HepG2 (cell line): ENCODE results near the gene GPR31.

Experiments used
- ATF3 ChIP-seq: sonication (generic); formaldehyde crosslinking; IDR thresholded peaks from 2 replicates; pipeline ENCODE4 v1.4.0; 2020; ENCODE audit warnings: missing genetic modification reagents
- CTCF ChIP-seq: sonication (generic); formaldehyde crosslinking; IDR thresholded peaks from 2 replicates; pipeline ENCODE4 v1.5.0; 2020; ENCODE audit warnings: mild to moderate bottlenecking, missing genetic modification reagents, moderate library complexity
- GATAD2A ChIP-seq: IDR thresholded peaks from 2 replicates; pipeline ENCODE4 v1.6.1; 2016
- JUNB ChIP-seq: sonication (generic); formaldehyde crosslinking; IDR thresholded peaks from 2 replicates; pipeline ENCODE4 v1.8.0; 2022; ENCODE audit warnings: missing genetic modification reagents, mild to moderate bottlenecking, borderline replicate concordance
- KDM1A ChIP-seq: IDR thresholded peaks from 2 replicates; pipeline ENCODE4 v1.6.1; 2016; ENCODE audit warnings: missing compliant biosample characterization
- MYC ChIP-seq: sonication (generic); formaldehyde crosslinking; IDR thresholded peaks from 2 replicates; pipeline ENCODE4 v1.9.0; 2021; ENCODE audit warnings: missing genetic modification reagents, borderline replicate concordance
- NFYC ChIP-seq: IDR thresholded peaks from 2 replicates; pipeline ENCODE4 v1.6.1; 2016; ENCODE audit warnings: missing genetic modification reagents, missing compliant biosample characterization
- POLR2A ChIP-seq, 2 experiments: IDR thresholded peaks; 2 replicates each; pipeline ENCODE4 v1.6.1; 2011; ENCODE audit warnings: low read depth in 2 of 2, low read length in 2 of 2, mild to moderate bottlenecking in 1 of 2, moderate library complexity in 1 of 2; ENCODE audit not compliant: insufficient read depth in 1 of 2
- RXRA ChIP-seq: sonication (generic); formaldehyde crosslinking; IDR thresholded peaks from 2 replicates; pipeline ENCODE4 v1.5.1; 2020; ENCODE audit warnings: missing genetic modification reagents
- TCF12 ChIP-seq, 2 experiments: fragments of 450-650 bp in 1 of 2; sonication (generic) in 1 of 2; formaldehyde crosslinking in 1 of 2; IDR thresholded peaks; 2 replicates each; pipeline versions ENCODE4 v1.6.1 to v1.8.0; 2017 to 2022; ENCODE audit warnings: antibody characterized with exemption in 1 of 2, mild to moderate bottlenecking in 1 of 2, missing genetic modification reagents in 1 of 2, moderate library complexity in 1 of 2
- ZBTB33 ChIP-seq: sonication (generic); formaldehyde crosslinking; IDR thresholded peaks from 2 replicates; pipeline ENCODE4 v1.4.0; 2020; ENCODE audit warnings: missing genetic modification reagents
- ZBTB49 ChIP-seq: sonication (generic); formaldehyde crosslinking; IDR thresholded peaks from 2 replicates; pipeline ENCODE4 v1.4.0; 2020; ENCODE audit warnings: missing genetic modification reagents, borderline replicate concordance
- ZNF839 ChIP-seq: sonication (generic); formaldehyde crosslinking; IDR thresholded peaks from 2 replicates; pipeline ENCODE4 v1.4.0; 2020; ENCODE audit warnings: missing genetic modification reagents, mild to moderate bottlenecking, borderline replicate concordance
- TF ChIP-seq, protein P1 (sequence below): sonication (generic); formaldehyde crosslinking; IDR thresholded peaks from 2 replicates; pipeline ENCODE4 v1.5.1; 2020; ENCODE audit warnings: mild to moderate bottlenecking, missing genetic modification reagents, moderate library complexity

DNA sequence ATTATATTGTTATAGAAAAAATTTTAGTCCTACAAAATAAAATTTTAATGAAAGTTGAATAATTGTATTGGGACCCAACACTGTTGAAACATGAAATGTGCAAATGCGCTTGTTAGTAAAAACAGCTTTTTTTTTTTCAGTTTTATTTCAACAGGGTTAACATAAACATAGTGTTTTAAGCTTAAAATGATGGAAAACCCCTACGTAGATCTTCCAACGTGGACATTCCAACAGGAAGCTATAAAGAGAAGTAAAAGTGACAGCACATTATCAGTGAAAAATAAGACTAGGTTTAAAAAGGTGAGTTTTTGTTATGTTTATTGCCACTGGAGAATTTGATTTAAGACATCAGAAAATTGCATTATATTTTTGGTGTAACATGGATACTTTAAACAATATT lies 6.5 kb upstream of the GPR31 start:
- TF ChIP-seq ZBTB49 (CRISPR knock-in tag) (no peak), GATAD2A (CRISPR knock-in tag) (no peak), POLR2A (IDR thresholded peaks at IDR 0.05; ENCODE audit: insufficient read depth in 1 of 2, low read depth in 2 of 2, low read length in 2 of 2) (no peak), MYC (no peak), NFYC (CRISPR knock-in tag) (no peak), CTCF (CRISPR knock-in tag) (no peak), ZBTB33 (CRISPR knock-in tag) (no peak), TCF12 (IDR thresholded peaks at IDR 0.05) (no peak), TCF12 (CRISPR knock-in tag; IDR thresholded peaks at IDR 0.05) (no peak), RXRA (CRISPR knock-in tag) (no peak), KDM1A (CRISPR knock-in tag) (no peak), ZNF839 (CRISPR knock-in tag) (no peak), JUNB (CRISPR knock-in tag) (no peak), ATF3 (CRISPR knock-in tag) (no peak)
- TF ChIP-seq, protein P1, sequence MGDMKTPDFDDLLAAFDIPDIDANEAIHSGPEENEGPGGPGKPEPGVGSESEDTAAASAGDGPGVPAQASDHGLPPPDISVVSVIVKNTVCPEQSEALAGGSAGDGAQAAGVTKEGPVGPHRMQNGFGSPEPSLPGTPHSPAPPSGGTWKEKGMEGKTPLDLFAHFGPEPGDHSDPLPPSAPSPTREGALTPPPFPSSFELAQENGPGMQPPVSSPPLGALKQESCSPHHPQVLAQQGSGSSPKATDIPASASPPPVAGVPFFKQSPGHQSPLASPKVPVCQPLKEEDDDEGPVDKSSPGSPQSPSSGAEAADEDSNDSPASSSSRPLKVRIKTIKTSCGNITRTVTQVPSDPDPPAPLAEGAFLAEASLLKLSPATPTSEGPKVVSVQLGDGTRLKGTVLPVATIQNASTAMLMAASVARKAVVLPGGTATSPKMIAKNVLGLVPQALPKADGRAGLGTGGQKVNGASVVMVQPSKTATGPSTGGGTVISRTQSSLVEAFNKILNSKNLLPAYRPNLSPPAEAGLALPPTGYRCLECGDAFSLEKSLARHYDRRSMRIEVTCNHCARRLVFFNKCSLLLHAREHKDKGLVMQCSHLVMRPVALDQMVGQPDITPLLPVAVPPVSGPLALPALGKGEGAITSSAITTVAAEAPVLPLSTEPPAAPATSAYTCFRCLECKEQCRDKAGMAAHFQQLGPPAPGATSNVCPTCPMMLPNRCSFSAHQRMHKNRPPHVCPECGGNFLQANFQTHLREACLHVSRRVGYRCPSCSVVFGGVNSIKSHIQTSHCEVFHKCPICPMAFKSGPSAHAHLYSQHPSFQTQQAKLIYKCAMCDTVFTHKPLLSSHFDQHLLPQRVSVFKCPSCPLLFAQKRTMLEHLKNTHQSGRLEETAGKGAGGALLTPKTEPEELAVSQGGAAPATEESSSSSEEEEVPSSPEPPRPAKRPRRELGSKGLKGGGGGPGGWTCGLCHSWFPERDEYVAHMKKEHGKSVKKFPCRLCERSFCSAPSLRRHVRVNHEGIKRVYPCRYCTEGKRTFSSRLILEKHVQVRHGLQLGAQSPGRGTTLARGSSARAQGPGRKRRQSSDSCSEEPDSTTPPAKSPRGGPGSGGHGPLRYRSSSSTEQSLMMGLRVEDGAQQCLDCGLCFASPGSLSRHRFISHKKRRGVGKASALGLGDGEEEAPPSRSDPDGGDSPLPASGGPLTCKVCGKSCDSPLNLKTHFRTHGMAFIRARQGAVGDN (CRISPR knock-in tag) = no peak
